PC-3 (cell line): Measurements from ENCODE around the gene TTBK1. TPM values are rescaled to one million over a fixed set of nuclear protein-coding genes. Genes with fewer than 3 reads are reported as not detected.

ENCODE experiments used
- ATAC-seq: fragments of 200-7000 bp; cut with Tn5 transposase; 2 replicates; pipeline ENCODE4 v1.9.1; 2020; ENCODE audit warnings: mild to moderate bottlenecking, moderate library complexity
- BruUV-seq: library from RNA; stranded (reverse); fragments of 400-500 nt; replicated peaks from 2 replicates; lab custom pipeline; 2021; lab: Mats Ljungman, UMichigan
- CTCF ChIA-PET: fragments of 300-600 bp; sonication (Branson Sonifier 250); formaldehyde crosslinking; loops from one replicate; lab custom pipeline; 2022; ENCODE audit warnings: antibody characterized with exemption; lab: Charles Lee
- POLR2A ChIA-PET: fragments of 300-600 bp; sonication (Branson Sonifier 250); formaldehyde crosslinking; loops from one replicate; lab custom pipeline; 2022; ENCODE audit warnings: antibody characterized with exemption; ENCODE audit not compliant: unreplicated experiment; lab: Charles Lee
- DNase-seq: peaks from one replicate; pipeline ENCODE4 v3.0.0-alpha.2; 2015
- H2AFZ ChIP-seq: fragments of 300-600 bp; sonication (generic); 2 replicates; pipeline ENCODE4 v1.6.0; 2016; ENCODE audit warnings: antibody characterized with exemption, low read length
- H3F3A ChIP-seq: fragments of 300-600 bp; sonication (generic); one replicate; pipeline ENCODE4 v1.6.0; 2017; ENCODE audit warnings: antibody characterized with exemption, low read length, control low read depth, mild to moderate bottlenecking; ENCODE audit not compliant: unreplicated experiment
- H3K27ac ChIP-seq: fragments of 300-600 bp; sonication (generic); 2 replicates; pipeline ENCODE4 v1.5.1; 2016; ENCODE audit warnings: mild to moderate bottlenecking, low read length
- H3K27me3 ChIP-seq: fragments of 300-600 bp; sonication (generic); 2 replicates; pipeline ENCODE4 v1.6.1; 2016; ENCODE audit warnings: low read length, mixed read lengths
- H3K36me3 ChIP-seq: fragments of 300-600 bp; sonication (generic); 2 replicates; pipeline ENCODE4 v1.6.1; 2016; ENCODE audit warnings: low read depth, mixed run types, low read length, mixed read lengths
- H3K4me1 ChIP-seq: fragments of 300-600 bp; sonication (generic); 2 replicates; pipeline ENCODE4 v1.5.1; 2016; ENCODE audit warnings: low read length; ENCODE audit not compliant: insufficient read depth
- H3K4me2 ChIP-seq: fragments of 300-600 bp; sonication (generic); 2 replicates; pipeline ENCODE4 v1.6.0; 2016; ENCODE audit warnings: low read length
- H3K4me3 ChIP-seq: fragments of 300-600 bp; sonication (generic); 2 replicates; pipeline ENCODE4 v1.5.1; 2016; ENCODE audit warnings: mild to moderate bottlenecking, low read length, mixed read lengths
- H3K79me2 ChIP-seq: fragments of 300-600 bp; sonication (generic); 2 replicates; pipeline ENCODE4 v1.6.1; 2017; ENCODE audit warnings: low read length, mixed read lengths
- H3K9ac ChIP-seq: fragments of 300-600 bp; sonication (generic); 2 replicates; pipeline ENCODE4 v1.6.0; 2016; ENCODE audit warnings: mild to moderate bottlenecking, low read length
- H3K9me2 ChIP-seq: fragments of 300-600 bp; sonication (generic); replicated peaks from 2 replicates; pipeline ENCODE4 v1.6.1; 2016; ENCODE audit warnings: mixed run types, low read length, mixed read lengths
- H3K9me3 ChIP-seq: fragments of 300-600 bp; sonication (generic); 2 replicates; pipeline ENCODE4 v1.6.1; 2016; ENCODE audit warnings: low read length, mixed read lengths
- H4K20me1 ChIP-seq: fragments of 300-600 bp; sonication (generic); 2 replicates; pipeline ENCODE4 v1.6.1; 2016; ENCODE audit warnings: low read length, mixed read lengths
- EZH2 ChIP-seq: fragments of 300-600 bp; sonication (generic); IDR thresholded peaks from one replicate; pipeline ENCODE4 v1.6.1; 2017; ENCODE audit warnings: antibody characterized with exemption, mild to moderate bottlenecking, low read length; ENCODE audit not compliant: unreplicated experiment
- EZH2phosphoT487 ChIP-seq: fragments of 300-600 bp; sonication (generic); IDR thresholded peaks from 2 replicates; pipeline ENCODE4 v1.6.1; 2018; ENCODE audit warnings: mild to moderate bottlenecking, antibody characterized with exemption, low read length, borderline replicate concordance
- intact Hi-C: fragments of 100-400 bp; cut with micrococcal nuclease; formaldehyde crosslinking; loops from 2 replicates; pipeline ENCODE4 v1.9.0; 2023
- total RNA-seq: library from RNA; depleted of rRNA; stranded (reverse); fragments of >200 nt; gene quantifications from 2 replicates; pipeline ENCODE4 v1.2.3, GENCODE V29; 2014
- TF ChIP-seq, protein P1 (sequence below): fragments of 300-600 bp; sonication (generic); conservative IDR thresholded peaks from 2 replicates; pipeline ENCODE4 v1.5.1; 2017; ENCODE audit warnings: antibody characterized with exemption, low read depth, mild to moderate bottlenecking, low read length

The TTBK1 gene
- total RNA-seq, 1 experiment from 2014 or later, result not detected

DNA sequence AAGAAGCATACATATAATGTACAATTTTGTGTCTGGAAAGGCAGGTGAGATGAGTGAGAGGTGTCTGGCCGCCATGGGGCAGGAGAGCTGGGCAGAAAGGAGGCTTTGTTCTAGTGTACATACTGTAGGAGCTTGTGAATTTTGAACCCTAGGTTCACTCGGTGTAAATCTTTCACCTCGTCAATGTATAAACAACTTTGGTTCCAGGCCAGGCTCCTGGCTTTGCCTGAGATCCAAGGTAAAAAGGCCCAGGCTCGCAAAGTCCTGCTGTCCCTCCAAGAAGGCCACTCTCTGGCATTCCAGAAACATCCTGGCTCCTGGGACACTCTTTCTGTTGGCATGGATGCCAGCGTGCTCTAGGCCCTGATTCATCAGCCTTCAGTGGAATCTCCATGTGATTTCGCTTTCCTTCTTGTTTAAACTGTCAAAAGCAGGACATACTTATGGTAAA, 47.6 kb downstream of the TTBK1 start:
- ATAC-seq (no peak), DNase-seq (no peak)
- no peaks in the 10 kb centered on the region for H4K20me1 ChIP-seq
- no peaks in the 10 kb centered on the region for H3K4me1 ChIP-seq
- no peaks in the 10 kb centered on the region for H3K36me3 ChIP-seq
- POLR2A ChIA-PET, result no interaction called here
- no peaks in the 10 kb centered on the region for H3K79me2 ChIP-seq
- no peaks in the 10 kb centered on the region for H3K9me3 ChIP-seq
- no peaks in the 10 kb centered on the region for H3K9me2 ChIP-seq
- no peaks in the 10 kb centered on the region for H3F3A ChIP-seq
- no peak overlapping the region for H3K27ac ChIP-seq
- no peak overlapping the region for H3K9ac ChIP-seq
- no peak for TF ChIP-seq EZH2phosphoT487
- H3K4me2 ChIP-seq, result no peak overlapping the region
- CTCF ChIA-PET, result no interaction called here
- no peaks in the 10 kb centered on the region for H3K27me3 ChIP-seq
- no TSS peak for BruUV-seq
- no peak overlapping the region for H2AFZ ChIP-seq
- H3K4me3 ChIP-seq, result no peak overlapping the region
- intact Hi-C loops, result no loop called here

DNA sequence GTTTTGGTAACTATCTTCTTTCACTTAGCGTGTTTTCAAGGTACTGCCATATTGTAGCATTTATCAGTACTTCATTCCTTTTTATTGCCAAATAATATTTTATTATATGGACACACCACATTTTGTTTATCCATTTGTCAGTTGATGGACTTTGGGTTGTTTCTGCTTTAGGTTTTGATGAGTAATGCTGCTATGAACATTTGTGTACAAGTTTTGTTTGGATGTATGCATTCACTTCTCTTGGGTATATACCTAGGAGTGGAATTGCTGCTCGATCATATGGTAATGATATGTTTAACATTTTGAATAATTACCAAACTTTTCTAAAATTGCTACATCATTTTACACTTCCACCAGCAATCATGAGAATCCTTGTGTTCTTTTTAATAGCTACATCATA, 48.4 kb downstream of the TTBK1 start:
- DNase-seq, result no peak
- ATAC-seq, result no peak
- H2AFZ ChIP-seq, result no peak overlapping the region
- ChIA-PET CTCF (interaction anchor here (0.6 kb wide), 1 partner anchor 17 kb away, joined by 3 read pairs; the partner anchor contains the start of gene CRIP3), POLR2A (no interaction called here)
- no TSS peak for BruUV-seq
- H3K4me2 ChIP-seq, result no peak overlapping the region
- no peaks in the 10 kb centered on the region for H3K36me3 ChIP-seq
- no peak for TF ChIP-seq EZH2
- TF ChIP-seq, protein P1, sequence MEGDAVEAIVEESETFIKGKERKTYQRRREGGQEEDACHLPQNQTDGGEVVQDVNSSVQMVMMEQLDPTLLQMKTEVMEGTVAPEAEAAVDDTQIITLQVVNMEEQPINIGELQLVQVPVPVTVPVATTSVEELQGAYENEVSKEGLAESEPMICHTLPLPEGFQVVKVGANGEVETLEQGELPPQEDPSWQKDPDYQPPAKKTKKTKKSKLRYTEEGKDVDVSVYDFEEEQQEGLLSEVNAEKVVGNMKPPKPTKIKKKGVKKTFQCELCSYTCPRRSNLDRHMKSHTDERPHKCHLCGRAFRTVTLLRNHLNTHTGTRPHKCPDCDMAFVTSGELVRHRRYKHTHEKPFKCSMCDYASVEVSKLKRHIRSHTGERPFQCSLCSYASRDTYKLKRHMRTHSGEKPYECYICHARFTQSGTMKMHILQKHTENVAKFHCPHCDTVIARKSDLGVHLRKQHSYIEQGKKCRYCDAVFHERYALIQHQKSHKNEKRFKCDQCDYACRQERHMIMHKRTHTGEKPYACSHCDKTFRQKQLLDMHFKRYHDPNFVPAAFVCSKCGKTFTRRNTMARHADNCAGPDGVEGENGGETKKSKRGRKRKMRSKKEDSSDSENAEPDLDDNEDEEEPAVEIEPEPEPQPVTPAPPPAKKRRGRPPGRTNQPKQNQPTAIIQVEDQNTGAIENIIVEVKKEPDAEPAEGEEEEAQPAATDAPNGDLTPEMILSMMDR, result no peak
- no peak for TF ChIP-seq EZH2phosphoT487
- intact Hi-C loops, result no loop called here
- H3F3A ChIP-seq, result no peaks in the 10 kb centered on the region
- no peak overlapping the region for H3K4me3 ChIP-seq
- no peaks in the 10 kb centered on the region for H3K9me3 ChIP-seq
- H3K27ac ChIP-seq, result no peak overlapping the region
- no peak overlapping the region for H3K9ac ChIP-seq
- no peaks in the 10 kb centered on the region for H3K4me1 ChIP-seq
- H3K9me2 ChIP-seq, result no peaks in the 10 kb centered on the region
- H3K79me2 ChIP-seq, result no peaks in the 10 kb centered on the region
- H4K20me1 ChIP-seq, result no peaks in the 10 kb centered on the region
- H3K27me3 ChIP-seq, result no peaks in the 10 kb centered on the region

DNA sequence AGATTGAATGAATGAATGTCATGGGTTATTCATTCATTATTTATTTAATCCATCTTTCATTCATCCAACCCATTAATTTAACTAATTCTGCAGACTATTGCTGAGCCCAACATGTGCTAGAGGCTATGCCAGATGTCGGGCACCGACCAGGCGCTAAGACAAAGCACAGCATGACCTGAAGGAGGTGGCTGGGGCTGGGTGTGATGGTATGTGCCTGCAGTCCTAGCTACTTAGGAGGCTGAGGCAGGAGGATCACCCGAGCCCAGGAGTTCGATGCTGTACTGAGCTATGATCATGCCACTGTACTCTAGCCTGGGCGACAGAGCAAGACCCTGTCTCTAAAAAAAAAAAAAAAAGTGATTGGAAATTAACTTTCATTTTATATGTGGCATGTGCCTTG, 49.1 kb downstream of the TTBK1 start:
- H3K4me3 ChIP-seq, result no peak overlapping the region
- DNase-seq (no peak), ATAC-seq (no peak)
- no peaks in the 10 kb centered on the region for H3K79me2 ChIP-seq
- no peak overlapping the region for H3K27ac ChIP-seq
- H3K9me2 ChIP-seq, result no peaks in the 10 kb centered on the region
- intact Hi-C loops, result no loop called here
- H3K4me1 ChIP-seq, result no peaks in the 10 kb centered on the region
- no peak overlapping the region for H2AFZ ChIP-seq
- TF ChIP-seq, protein P1, result no peak
- TF ChIP-seq EZH2, result no peak
- TF ChIP-seq EZH2phosphoT487, result no peak
- no peaks in the 10 kb centered on the region for H4K20me1 ChIP-seq
- ChIA-PET POLR2A (no interaction called here), CTCF (no interaction called here)
- no peaks in the 10 kb centered on the region for H3K9me3 ChIP-seq
- H3K27me3 ChIP-seq, result no peaks in the 10 kb centered on the region
- no peak overlapping the region for H3K9ac ChIP-seq
- H3K4me2 ChIP-seq, result no peak overlapping the region
- no peaks in the 10 kb centered on the region for H3K36me3 ChIP-seq
- no TSS peak for BruUV-seq
- H3F3A ChIP-seq, result no peaks in the 10 kb centered on the region
